ENCODE data around the gene ZNF341. TPM values are rescaled to one million over a fixed set of nuclear protein-coding genes. Genes with fewer than 3 reads are reported as not detected.

The ZNF341 gene
- total and polyA plus RNA-seq, 2 of the 8 experiments (the other 6 are each of a cell fraction or from before 2014, with no cell fraction given), result 5.8 to 6.4 TPM

DNA sequence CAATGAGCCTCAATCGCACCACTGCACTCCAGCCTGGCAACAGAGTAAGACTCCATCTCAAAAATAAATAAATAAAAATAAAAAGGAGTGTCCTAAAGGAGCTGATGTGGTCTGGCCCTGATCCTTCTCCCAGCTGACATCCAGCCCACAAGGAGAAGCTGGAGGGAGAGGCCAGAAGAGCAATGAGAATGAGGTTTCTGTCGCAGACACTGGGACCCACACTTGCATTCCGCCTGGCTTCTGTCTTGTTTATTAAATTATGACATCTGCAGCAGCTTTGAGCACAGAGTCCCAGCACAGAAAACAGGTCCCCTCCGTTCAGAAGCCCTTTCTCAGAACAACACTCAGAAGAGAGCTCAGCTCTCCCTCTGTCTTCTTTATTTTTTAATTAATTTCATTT is 35.3 kb upstream of the ZNF341 start:
- Histone ChIP-seq H2BK12ac (ENCODE audit: low read depth, low read length) (no peak overlapping the region), H2BK20ac (ENCODE audit: low read length) (no peak overlapping the region), H2BK15ac (ENCODE audit: low read length) (no peak overlapping the region), H3K9me3 (ENCODE audit: insufficient read depth in 2 of 2, low read depth in 1 of 2, low read length in 1 of 2) (peaks cover 0 to 18% of the 10 kb centered on the region in 2 experiments; a peak in 2 of 4 replicates), H3K27me3 (replicated peaks in 1 of 4; ENCODE audit: control insufficient read depth in 3 of 4, extremely low read depth in 1 of 4, insufficient read depth in 3 of 4, low read length in 3 of 4) (peaks cover 0 to 2% (median 0%) of the 10 kb centered on the region in 4 experiments; a peak in 1 of 7 replicates), H2BK5ac (ENCODE audit: low read depth, low read length) (no peak overlapping the region), H3K4me3 (ENCODE audit: extremely low read depth in 1 of 4, insufficient read depth in 2 of 4, low read depth in 3 of 4, low read length in 4 of 4) (no peak overlapping the region), H3K36me3 (ENCODE audit: control insufficient read depth in 2 of 4, insufficient read depth in 4 of 4, low read length in 3 of 4) (no peaks in the 10 kb centered on the region; a peak in 1 of 8 replicates), H4K20me1 (replicated peaks in 1 of 2; ENCODE audit: control insufficient read depth in 1 of 2, insufficient read depth in 2 of 2, low read length in 2 of 2) (no peaks in the 10 kb centered on the region), H2AFZ (ENCODE audit: low read length) (no peak overlapping the region), H3K27ac (ENCODE audit: low read depth, low read length) (no peak overlapping the region), H3K4me2 (ENCODE audit: insufficient read depth in 1 of 2, low read depth in 2 of 2, low read length in 2 of 2) (no peak overlapping the region), H4K91ac (replicated peaks; ENCODE audit: insufficient read length, low read length) (no peak overlapping the region), H3K9ac (replicated peaks in 1 of 4; ENCODE audit: extremely low read depth in 1 of 4, low read depth in 3 of 4, low read length in 3 of 4) (no peak overlapping the region), H4K5ac (ENCODE audit: insufficient read length, low read depth, low read length) (no peak overlapping the region), H3K4ac (replicated peaks; ENCODE audit: insufficient read length, low read depth, low read length) (no peak overlapping the region), H3K79me2 (ENCODE audit: control insufficient read depth in 1 of 2, insufficient read depth in 2 of 2, low read length in 2 of 2) (no peaks in the 10 kb centered on the region), H3K79me1 (ENCODE audit: low read depth, low read length) (no peaks in the 10 kb centered on the region), H3K23ac (ENCODE audit: insufficient read length) (no peak overlapping the region), H4K8ac (ENCODE audit: extremely low read depth, insufficient read depth, low read length) (no peak overlapping the region), H3K14ac (ENCODE audit: insufficient read length) (no peak overlapping the region), H2BK120ac (replicated peaks; ENCODE audit: low read depth, low read length) (no peak overlapping the region), H3K4me1 (replicated peaks in 1 of 4; ENCODE audit: control insufficient read depth in 3 of 4, insufficient read depth in 4 of 4, low read length in 3 of 4) (peaks cover 0 to 16% (median 9%) of the 10 kb centered on the region in 4 experiments; a peak in 6 of 7 replicates), H3K23me2 (ENCODE audit: low read depth, low read length) (no peaks in the 10 kb centered on the region), H3K18ac (ENCODE audit: extremely low read depth, low read length) (no peak overlapping the region), H2AK5ac (ENCODE audit: low read depth, low read length) (no peak overlapping the region), H3K56ac (replicated peaks; ENCODE audit: insufficient read length, low read depth, low read length) (no peak overlapping the region)
- FAIRE-seq (no peak), DNase-seq (ENCODE audit: low read depth in 1 of 2, low spot score in 2 of 2) (no peak)
- CTCF ChIA-PET (ENCODE audit: partially characterized antibody), result interaction anchor here (0.6 to 2.2 kb wide), 3 partner anchors 12 to 179 kb away, joined by 3 to 8 read pairs (median 3); no protein-coding TSS in a partner anchor
- POLR2A ChIA-PET (ENCODE audit: partially characterized antibody), result interaction anchor here (1.0 to 3.0 kb wide), 2 partner anchors 10 to 11 kb away, joined by 3 to 11 read pairs; no protein-coding TSS in a partner anchor
- TF ChIP-seq NRF1 (IDR thresholded peaks at IDR 0.05; ENCODE audit: low read depth, low read length) (no peak), POU5F1 (IDR thresholded peaks at IDR 0.05; ENCODE audit: low read depth, low read length) (no peak), TCF12 (IDR thresholded peaks at IDR 0.05; ENCODE audit: low read depth, low read length) (no peak), RXRA (IDR thresholded peaks at IDR 0.05; ENCODE audit: insufficient read depth, low read depth, low read length) (no peak), SIRT6 (IDR thresholded peaks at IDR 0.05; ENCODE audit: low read length) (no peak), CBX8 (IDR thresholded peaks at IDR 0.05; ENCODE audit: borderline replicate concordance, low read depth, low read length) (no peak), KDM1A (IDR thresholded peaks at IDR 0.05; ENCODE audit: borderline replicate concordance, low read length) (no peak), SP4 (IDR thresholded peaks at IDR 0.05; ENCODE audit: low read length) (no peak), GABPA (IDR thresholded peaks at IDR 0.05; ENCODE audit: borderline replicate concordance, insufficient read depth, low read length) (no peak), JUND (IDR thresholded peaks at IDR 0.05; ENCODE audit: low read length) (no peak)
- TF ChIP-seq, protein P1, sequence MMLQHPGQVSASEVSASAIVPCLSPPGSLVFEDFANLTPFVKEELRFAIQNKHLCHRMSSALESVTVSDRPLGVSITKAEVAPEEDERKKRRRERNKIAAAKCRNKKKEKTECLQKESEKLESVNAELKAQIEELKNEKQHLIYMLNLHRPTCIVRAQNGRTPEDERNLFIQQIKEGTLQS (IDR thresholded peaks at IDR 0.05; ENCODE audit: insufficient read depth, low read depth, low read length), result no peak
- WGBS, 2 experiments (ENCODE audit: extremely low coverage in 1 of 2, insufficient coverage in 1 of 2, insufficient read length in 1 of 2, insufficient replicate concordance in 2 of 2, low coverage in 1 of 2, low lambda C conversion rate in 2 of 2, missing lambda C conversion rate in 1 of 2), result 91% methylated on average over 4 of the region's 4 CpGs; no CpG with 5 or more reads in 1 of the 2 experiments

Data from H1 (cell line).